Measurements from ENCODE around the gene GARIN5B. TPM values are rescaled to one million over a fixed set of nuclear protein-coding genes. Genes with fewer than 3 reads are reported as not detected.

GARIN5B gene
- total and polyA plus RNA-seq, 2 of the 13 experiments (the other 11 are each of a cell fraction or from before 2014, with no cell fraction given) = not detected

DNA sequence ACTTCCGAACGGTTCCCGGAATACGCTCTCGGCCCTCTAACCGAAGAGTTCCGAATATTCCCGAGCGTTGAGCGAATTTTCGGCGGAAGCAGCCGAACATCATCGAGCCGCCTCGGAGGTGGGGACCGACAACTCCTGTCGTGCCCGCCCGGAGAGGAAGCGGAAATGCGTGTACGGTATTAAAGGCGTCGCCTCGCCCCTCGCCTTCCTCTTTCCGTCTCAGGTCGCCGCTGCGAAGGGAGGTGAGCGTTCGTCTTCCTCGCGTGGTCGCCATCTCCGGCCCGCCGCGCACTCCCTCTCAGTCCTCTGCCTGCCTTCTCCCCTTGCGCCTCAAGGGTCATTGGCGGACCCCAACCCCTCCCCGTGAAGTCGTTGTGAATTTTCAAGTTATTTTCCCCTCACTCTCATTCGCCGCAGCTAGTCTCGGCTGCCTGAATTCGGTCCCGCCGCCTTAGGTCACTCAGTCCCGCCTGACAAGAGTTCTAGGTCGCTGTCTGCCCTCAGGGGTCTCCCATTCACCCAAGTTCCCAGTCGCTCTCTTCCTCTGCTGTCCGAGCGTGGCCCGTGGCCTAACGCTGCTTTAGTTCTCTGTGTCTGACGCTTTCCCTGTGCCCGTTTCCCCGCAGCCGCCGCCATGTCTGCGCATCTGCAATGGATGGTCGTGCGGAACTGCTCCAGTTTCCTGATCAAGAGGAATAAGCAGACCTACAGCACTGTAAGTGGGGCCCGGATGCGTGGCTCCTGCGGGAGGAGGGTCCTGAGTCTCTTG is 22.8 kb upstream of the GARIN5B start, which contains the start of gene RPL28 (continued):
- TF ChIP-seq ZNF619 (CRISPR knock-in tag; IDR thresholded peaks at IDR 0.05) = peak; percentile 51; the same call in 1 of the 2 replicates
- TF ChIP-seq ATF7 (IDR thresholded peaks at IDR 0.05) = no peak
- no peak for TF ChIP-seq ATF7 (CRISPR knock-in tag; IDR thresholded peaks at IDR 0.05)
- TF ChIP-seq ZNF660 (CRISPR knock-in tag; IDR thresholded peaks at IDR 0.05; ENCODE audit: borderline replicate concordance, low read depth) = no peak
- peak; percentile 85 for TF ChIP-seq ZFY (CRISPR knock-in tag; IDR thresholded peaks at IDR 0.05)
- no peak; the same call in 1 of the 2 replicates for TF ChIP-seq SRY (CRISPR knock-in tag; IDR thresholded peaks at IDR 0.05)
- TF ChIP-seq ZNF160 (CRISPR knock-in tag; IDR thresholded peaks at IDR 0.05) = peak; percentile 90; the same call in 1 of the 2 replicates
- TF ChIP-seq TAF15 (IDR thresholded peaks at IDR 0.05; ENCODE audit: low read depth, low read length, poor library complexity, severe bottlenecking) = no peak
- TF ChIP-seq, protein P1, sequence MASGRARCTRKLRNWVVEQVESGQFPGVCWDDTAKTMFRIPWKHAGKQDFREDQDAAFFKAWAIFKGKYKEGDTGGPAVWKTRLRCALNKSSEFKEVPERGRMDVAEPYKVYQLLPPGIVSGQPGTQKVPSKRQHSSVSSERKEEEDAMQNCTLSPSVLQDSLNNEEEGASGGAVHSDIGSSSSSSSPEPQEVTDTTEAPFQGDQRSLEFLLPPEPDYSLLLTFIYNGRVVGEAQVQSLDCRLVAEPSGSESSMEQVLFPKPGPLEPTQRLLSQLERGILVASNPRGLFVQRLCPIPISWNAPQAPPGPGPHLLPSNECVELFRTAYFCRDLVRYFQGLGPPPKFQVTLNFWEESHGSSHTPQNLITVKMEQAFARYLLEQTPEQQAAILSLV (CRISPR knock-in tag; IDR thresholded peaks at IDR 0.05; ENCODE audit: borderline replicate concordance) = peak; percentile 30; the same call in 1 of the 2 replicates
- no peak for TF ChIP-seq NFYC (CRISPR knock-in tag; IDR thresholded peaks at IDR 0.05)
- TF ChIP-seq, protein P2, sequence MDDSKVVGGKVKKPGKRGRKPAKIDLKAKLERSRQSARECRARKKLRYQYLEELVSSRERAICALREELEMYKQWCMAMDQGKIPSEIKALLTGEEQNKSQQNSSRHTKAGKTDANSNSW (CRISPR knock-in tag; IDR thresholded peaks at IDR 0.05; ENCODE audit: borderline replicate concordance) = no peak
- no peak for TF ChIP-seq THAP8 (CRISPR knock-in tag; IDR thresholded peaks at IDR 0.05; ENCODE audit: borderline replicate concordance)
- TF ChIP-seq IRF2 (CRISPR knock-in tag; IDR thresholded peaks at IDR 0.05) = peak; percentile 87; the same call in 1 of the 2 replicates
- TF ChIP-seq HOXA3 (CRISPR knock-in tag; IDR thresholded peaks at IDR 0.05) = peak; percentile 79
- no peak for TF ChIP-seq PRMT3 (CRISPR knock-in tag; IDR thresholded peaks at IDR 0.05; ENCODE audit: borderline replicate concordance, low read depth)
- no peak for TF ChIP-seq SOX13 (IDR thresholded peaks at IDR 0.05)
- TF ChIP-seq SOX13 (CRISPR knock-in tag; conservative IDR thresholded peaks at IDR 0.05 in 1 of 2, IDR thresholded peaks at IDR 0.05 in 1 of 2) = 0 out of 4 replicates have a peak, but pooled peaks of 1 of the 2 experiments have one; percentile 48
- TF ChIP-seq, protein P3, sequence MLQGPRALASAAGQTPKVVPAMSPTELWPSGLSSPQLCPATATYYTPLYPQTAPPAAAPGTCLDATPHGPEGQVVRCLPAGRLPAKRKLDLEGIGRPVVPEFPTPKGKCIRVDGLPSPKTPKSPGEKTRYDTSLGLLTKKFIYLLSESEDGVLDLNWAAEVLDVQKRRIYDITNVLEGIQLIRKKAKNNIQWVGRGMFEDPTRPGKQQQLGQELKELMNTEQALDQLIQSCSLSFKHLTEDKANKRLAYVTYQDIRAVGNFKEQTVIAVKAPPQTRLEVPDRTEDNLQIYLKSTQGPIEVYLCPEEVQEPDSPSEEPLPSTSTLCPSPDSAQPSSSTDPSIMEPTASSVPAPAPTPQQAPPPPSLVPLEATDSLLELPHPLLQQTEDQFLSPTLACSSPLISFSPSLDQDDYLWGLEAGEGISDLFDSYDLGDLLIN (CRISPR knock-in tag; IDR thresholded peaks at IDR 0.05; ENCODE audit: borderline replicate concordance) = no peak
- TF ChIP-seq, protein P4, sequence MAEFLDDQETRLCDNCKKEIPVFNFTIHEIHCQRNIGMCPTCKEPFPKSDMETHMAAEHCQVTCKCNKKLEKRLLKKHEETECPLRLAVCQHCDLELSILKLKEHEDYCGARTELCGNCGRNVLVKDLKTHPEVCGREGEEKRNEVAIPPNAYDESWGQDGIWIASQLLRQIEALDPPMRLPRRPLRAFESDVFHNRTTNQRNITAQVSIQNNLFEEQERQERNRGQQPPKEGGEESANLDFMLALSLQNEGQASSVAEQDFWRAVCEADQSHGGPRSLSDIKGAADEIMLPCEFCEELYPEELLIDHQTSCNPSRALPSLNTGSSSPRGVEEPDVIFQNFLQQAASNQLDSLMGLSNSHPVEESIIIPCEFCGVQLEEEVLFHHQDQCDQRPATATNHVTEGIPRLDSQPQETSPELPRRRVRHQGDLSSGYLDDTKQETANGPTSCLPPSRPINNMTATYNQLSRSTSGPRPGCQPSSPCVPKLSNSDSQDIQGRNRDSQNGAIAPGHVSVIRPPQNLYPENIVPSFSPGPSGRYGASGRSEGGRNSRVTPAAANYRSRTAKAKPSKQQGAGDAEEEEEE (CRISPR knock-in tag; IDR thresholded peaks at IDR 0.05; ENCODE audit: borderline replicate concordance) = no peak
- TF ChIP-seq RFX5 (IDR thresholded peaks at IDR 0.05; ENCODE audit: low read depth, low read length) = no peak
- peak; percentile 29; the same call in 1 of the 2 replicates for TF ChIP-seq MTF1 (CRISPR knock-in tag; IDR thresholded peaks at IDR 0.05)
- no peak for TF ChIP-seq ZNF737 (CRISPR knock-in tag; IDR thresholded peaks at IDR 0.05; ENCODE audit: borderline replicate concordance)
- no peak for TF ChIP-seq SMC3 (IDR thresholded peaks at IDR 0.05; ENCODE audit: low read length)
- no peak for TF ChIP-seq ZNF761 (CRISPR knock-in tag; conservative IDR thresholded peaks at IDR 0.05)
- TF ChIP-seq TARDBP (CRISPR knock-in tag; IDR thresholded peaks at IDR 0.05) = peak; percentile 37; the same call in 1 of the 2 replicates
